ENCODE data around the gene PPHLN1.

DNA sequence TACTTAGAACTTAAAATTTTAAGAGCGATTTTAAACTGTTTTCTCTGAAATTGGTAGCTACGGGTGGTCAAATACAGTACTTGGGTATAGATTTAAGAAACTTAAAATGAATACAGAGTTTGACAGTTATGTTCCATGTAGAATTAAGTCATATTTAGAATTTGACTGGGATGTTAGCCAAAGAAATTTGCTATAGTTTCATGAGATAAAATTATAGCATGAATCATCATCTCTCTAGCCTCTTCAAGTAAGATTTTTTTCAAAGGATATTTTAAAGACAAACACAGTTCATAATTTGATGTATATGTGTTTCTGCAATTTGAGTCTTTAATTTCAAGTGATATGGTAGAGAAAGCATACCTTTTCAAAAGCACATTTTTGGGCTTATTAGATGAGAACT is 41.1 kb upstream of the PPHLN1 start:
- TF ChIP-seq ELF4 (IDR thresholded peaks at IDR 0.05), result no peak
- TF ChIP-seq CTBP1 (IDR thresholded peaks at IDR 0.05; ENCODE audit: borderline replicate concordance), result no peak
- no peak for TF ChIP-seq BHLHE40 (IDR thresholded peaks at IDR 0.05; ENCODE audit: borderline replicate concordance)
- TF ChIP-seq NFRKB (IDR thresholded peaks at IDR 0.05), result no peak
- TF ChIP-seq FOXM1 (IDR thresholded peaks at IDR 0.05; ENCODE audit: borderline replicate concordance), result no peak
- TF ChIP-seq TARDBP (IDR thresholded peaks at IDR 0.05), result no peak
- TF ChIP-seq SUZ12 (IDR thresholded peaks at IDR 0.05), result no peak
- no peak for TF ChIP-seq FOXK2 (IDR thresholded peaks at IDR 0.05)
- TF ChIP-seq FOXA1 (IDR thresholded peaks at IDR 0.05), result no peak
